ENCODE measurements around the gene RPS6KB2.

The RPS6KB2 gene

GRCh38 chr11:67428052-67429001 is at the start of gene RPS6KB2:
TSS of gene RPS6KB2 (plus strand) at chr11:67428494. CDS start at chr11:67428546, 52 bp downstream.
- DNase-seq, result peak; percentile 100

GRCh38 chr11:67378544-67378943 is 49.8 kb upstream of the RPS6KB2 start:
- no peak for DNase-seq

- DNase-seq, result no peak
These were observed 48.9 kb upstream of the RPS6KB2 start for GRCh38 chr11:67379061-67380058.

- DNase-seq, result no peak
These were observed 46.9 kb upstream of the RPS6KB2 start for GRCh38 chr11:67381244-67381972.

- peak; percentile 91 for DNase-seq
These were observed 45.8 kb upstream of the RPS6KB2 start for GRCh38 chr11:67382276-67383136.

GRCh38 chr11:67384851-67385366 is 43.4 kb upstream of the RPS6KB2 start:
- no peak for DNase-seq

GRCh38 chr11:67387069-67387468 is 41.2 kb upstream of the RPS6KB2 start:
- no peak for DNase-seq

GRCh38 chr11:67387518-67387917 is 40.8 kb upstream of the RPS6KB2 start:
- DNase-seq, result no peak

GRCh38 chr11:67389477-67389876 is 38.8 kb upstream of the RPS6KB2 start:
- DNase-seq, result peak; percentile 76

GRCh38 chr11:67390947-67391303 is 37.4 kb upstream of the RPS6KB2 start:
- no peak for DNase-seq

GRCh38 chr11:67391304-67392182 is 36.8 kb upstream of the RPS6KB2 start, which contains the start of gene RAD9A:
TSS of gene RAD9A (plus strand) at chr11:67391986. CDS start at chr11:67392045, 59 bp downstream.
- peak; percentile 94 for DNase-seq

GRCh38 chr11:67392183-67392715 is 36.0 kb upstream of the RPS6KB2 start:
- DNase-seq, result no peak

- DNase-seq, result no peak
These were observed 34.9 kb upstream of the RPS6KB2 start for GRCh38 chr11:67393437-67393836.

GRCh38 chr11:67393990-67394389 is 34.3 kb upstream of the RPS6KB2 start:
- DNase-seq, result no peak

GRCh38 chr11:67395555-67396258 is 32.6 kb upstream of the RPS6KB2 start:
- no peak for DNase-seq

GRCh38 chr11:67396259-67396581 is 32.1 kb upstream of the RPS6KB2 start:
- no peak for DNase-seq

GRCh38 chr11:67396587-67397389 is 31.5 kb upstream of the RPS6KB2 start:
- DNase-seq, result no peak

- no peak for DNase-seq
These were observed 30.8 kb upstream of the RPS6KB2 start for GRCh38 chr11:67397536-67397935.

All from stimulated activated CD8-positive, alpha-beta memory T cell treated with anti-CD3 and anti-CD28 coated beads, Interleukin-4, amount 100 ng/mL, for 48 hours (primary cell).